ENCODE results near the gene TRAF2. TPM values are rescaled to one million over a fixed set of nuclear protein-coding genes. Genes with fewer than 3 reads are reported as not detected.

TRAF2 gene
- total and polyA plus RNA-seq, 2 donors (not counting 1 experiment from before 2014, with no cell fraction given) = 25.5 to 54.5 TPM

- Mint-ChIP-seq H3K9me3 (ENCODE audit: insufficient read depth) (no peaks in the 10 kb centered on the region), H3K27me3 (peaks cover 5% of the 10 kb centered on the region), H3K4me3 (no peak overlapping the region), H3K4me1 (peaks cover 11% of the 10 kb centered on the region), H3K27ac (no peak overlapping the region)
- no peaks in the 10 kb centered on the region for H3K9me3 ChIP-seq (ENCODE audit: control extremely low read depth in 1 of 3, control insufficient read depth in 2 of 3, insufficient read depth in 1 of 3, low read length in 2 of 3)
- H3K79me2 ChIP-seq (ENCODE audit: control insufficient read depth, insufficient read depth, low read length) = no peaks in the 10 kb centered on the region
- H3K4me2 ChIP-seq (replicated peaks; ENCODE audit: low read depth, low read length, poor library complexity, severe bottlenecking) = no peak overlapping the region
- DNase-seq = no peak
- CTCF ChIA-PET = interaction anchor here (0.7 kb wide), 1 partner anchor 159 kb away, joined by 3 read pairs; no protein-coding TSS in a partner anchor
- peaks cover 0 to 4% (median under 1%) of the 10 kb centered on the region in 4 experiments for H3K27me3 ChIP-seq (replicated peaks in 1 of 4; ENCODE audit: control extremely low read depth in 1 of 4, control insufficient read depth in 3 of 4, insufficient read depth in 4 of 4, low read length in 3 of 4)
- no peak overlapping the region for H3K9ac ChIP-seq (ENCODE audit: low read length)
- POLR2A ChIA-PET = interaction anchor here (0.7 kb wide), 2 partner anchors 64 to 73 kb away, joined by 3 to 5 read pairs; no protein-coding TSS in a partner anchor
- WGBS (ENCODE audit: insufficient coverage) = 85% methylated on average over 20 of the region's 26 CpGs
- intact Hi-C loops (cut with micrococcal nuclease) = no loop called here
- no peak overlapping the region for H3K27ac ChIP-seq (ENCODE audit: low read length in 2 of 2)
- H4K20me1 ChIP-seq (ENCODE audit: control insufficient read depth, insufficient read depth, low read length, poor library complexity, severe bottlenecking) = no peaks in the 10 kb centered on the region
- no peak overlapping the region for H3K4me3 ChIP-seq (ENCODE audit: control extremely low read depth in 1 of 5, extremely low read depth in 1 of 5, insufficient read depth in 1 of 5, low read depth in 2 of 5, low read length in 4 of 5)
- no peak overlapping the region for H2AFZ ChIP-seq (ENCODE audit: insufficient read depth, low read depth, low read length, poor library complexity, severe bottlenecking)
- no peak for ATAC-seq (ENCODE audit: low read depth)
- H3K36me3 ChIP-seq (replicated peaks in 1 of 2; ENCODE audit: control extremely low read depth in 1 of 2, control insufficient read depth in 1 of 2, extremely low read depth in 1 of 2, insufficient read depth in 2 of 2, low read length in 1 of 2) = no peaks in the 10 kb centered on the region
- TF ChIP-seq EZH2 (IDR thresholded peaks at IDR 0.05; ENCODE audit: borderline replicate concordance, insufficient read depth, low read depth, low read length, poor library complexity, severe bottlenecking) = no peak
- no peak for TF ChIP-seq CTCF (IDR thresholded peaks at IDR 0.05)
- H3K4me1 ChIP-seq (ENCODE audit: control insufficient read depth in 2 of 2, insufficient read depth in 2 of 2, low read length in 2 of 2) = peaks cover 5 to 10% of the 10 kb centered on the region in 2 donors
These were observed 78.6 kb downstream of the TRAF2 start for GRCh38 chr9:136964833-136965422.

GRCh38 chr9:136965771-136966484, 79.6 kb downstream of the TRAF2 start:
- ChIA-PET CTCF (no interaction called here), POLR2A (interaction anchor here (0.7 kb wide), 1 partner anchor 20 kb away, joined by 5 read pairs; no protein-coding TSS in a partner anchor)
- no peaks in the 10 kb centered on the region for H3K36me3 ChIP-seq (replicated peaks in 1 of 2; ENCODE audit: control extremely low read depth in 1 of 2, control insufficient read depth in 1 of 2, extremely low read depth in 1 of 2, insufficient read depth in 2 of 2, low read length in 1 of 2)
- no peaks in the 10 kb centered on the region for H4K20me1 ChIP-seq (ENCODE audit: control insufficient read depth, insufficient read depth, low read length, poor library complexity, severe bottlenecking)
- H3K4me2 ChIP-seq (replicated peaks; ENCODE audit: low read depth, low read length, poor library complexity, severe bottlenecking) = peak overlapping the region; percentile 50
- peaks cover 11% of the 10 kb centered on the region for H3K4me1 Mint-ChIP-seq
- peak; percentile 45 for DNase-seq
- peaks cover 0 to 8% (median 0%) of the 10 kb centered on the region in 4 experiments for H3K27me3 ChIP-seq (replicated peaks in 1 of 4; ENCODE audit: control extremely low read depth in 1 of 4, control insufficient read depth in 3 of 4, insufficient read depth in 4 of 4, low read length in 3 of 4)
- peak overlapping the region; percentile 68 for H3K4me3 Mint-ChIP-seq
- intact Hi-C loops (cut with micrococcal nuclease) = no loop called here
- peak overlapping the region; percentile 3 for H3K27ac Mint-ChIP-seq
- ATAC-seq (ENCODE audit: low read depth) = peak; percentile 51
- WGBS (ENCODE audit: insufficient coverage) = 28% methylated on average over 17 of the region's 23 CpGs
- peak overlapping the region; percentile 38 for H2AFZ ChIP-seq (ENCODE audit: insufficient read depth, low read depth, low read length, poor library complexity, severe bottlenecking)
- H3K9me3 ChIP-seq (ENCODE audit: control extremely low read depth in 1 of 3, control insufficient read depth in 2 of 3, insufficient read depth in 1 of 3, low read length in 2 of 3) = no peaks in the 10 kb centered on the region
- H3K4me1 ChIP-seq (ENCODE audit: control insufficient read depth in 2 of 2, insufficient read depth in 2 of 2, low read length in 2 of 2) = peaks cover 5 to 10% of the 10 kb centered on the region in 2 donors
- H3K9me3 Mint-ChIP-seq (ENCODE audit: insufficient read depth) = no peaks in the 10 kb centered on the region
- H3K27me3 Mint-ChIP-seq = peaks cover 5% of the 10 kb centered on the region
- TF ChIP-seq CTCF (IDR thresholded peaks at IDR 0.05) = no peak
- TF ChIP-seq EZH2 (IDR thresholded peaks at IDR 0.05; ENCODE audit: borderline replicate concordance, insufficient read depth, low read depth, low read length, poor library complexity, severe bottlenecking) = no peak
- H3K4me3 ChIP-seq (ENCODE audit: control extremely low read depth in 1 of 5, extremely low read depth in 1 of 5, insufficient read depth in 1 of 5, low read depth in 2 of 5, low read length in 4 of 5) = no peak overlapping the region
- no peak overlapping the region for H3K27ac ChIP-seq (ENCODE audit: low read length in 2 of 2)
- no peak overlapping the region for H3K9ac ChIP-seq (ENCODE audit: low read length)
- H3K79me2 ChIP-seq (ENCODE audit: control insufficient read depth, insufficient read depth, low read length) = no peaks in the 10 kb centered on the region
